ENCODE data around the gene ALDH1L1. TPM values are rescaled to one million over a fixed set of nuclear protein-coding genes. Genes with fewer than 3 reads are reported as not detected.
A peak's percentile ranks its signal among the peaks of the same experiment; 100 is the strongest.

The ALDH1L1 gene
- total RNA-seq, 2 experiments from 2014 or later = not detected

- peak in 1 of 14 experiments; percentile 20 for DNase-seq
- H3K4me3 ChIP-seq (ENCODE audit: low read length) = no peak overlapping the region
- H3K4me1 Mint-ChIP-seq (ENCODE audit: low read depth) = no peaks in the 10 kb centered on the region
- no peak overlapping the region for H3K4me3 Mint-ChIP-seq
- H3K36me3 ChIP-seq (ENCODE audit: insufficient read depth, low read length) = no peaks in the 10 kb centered on the region
- POLR2A ChIA-PET = no interaction called here
- H3K9me3 ChIP-seq (ENCODE audit: control insufficient read depth in 1 of 2, insufficient read depth in 1 of 2, low read length in 2 of 2) = peaks cover 0 to 5% of the 10 kb centered on the region in 2 experiments
- ATAC-seq (ENCODE audit: poor library complexity) = no peak
- peaks cover 0 to 7% of the 10 kb centered on the region in 2 experiments for H3K27me3 ChIP-seq (ENCODE audit: control insufficient read depth in 1 of 2, insufficient read depth in 2 of 2, low read length in 2 of 2)
- peaks cover 4% of the 10 kb centered on the region for H3K4me1 ChIP-seq (ENCODE audit: insufficient read depth, low read length)
- intact Hi-C loops (cut with DNase I, micrococcal nuclease) = loop anchor here (10.0 kb wide), 2 partner anchors 253 to 1413 kb away; no protein-coding TSS in a partner anchor
- H3K36me3 Mint-ChIP-seq (ENCODE audit: low read depth) = no peaks in the 10 kb centered on the region
- TF ChIP-seq CTCF (IDR thresholded peaks at IDR 0.05) = no peak
- H3K27me3 Mint-ChIP-seq = peaks cover 18% of the 10 kb centered on the region
- no peak overlapping the region for H3K27ac Mint-ChIP-seq
- CTCF ChIA-PET = no interaction called here
- H3K27ac ChIP-seq (ENCODE audit: low read depth in 1 of 2, low read length in 2 of 2) = no peak overlapping the region
- H3K9me3 Mint-ChIP-seq = no peaks in the 10 kb centered on the region
These were observed 48.3 kb downstream of the ALDH1L1 start for GRCh38 chr3:126131881-126132750.

GRCh38 chr3:126130981-126131745 is 49.2 kb downstream of the ALDH1L1 start:
- no peak overlapping the region for H3K27ac ChIP-seq (ENCODE audit: low read depth in 1 of 2, low read length in 2 of 2)
- Mint-ChIP-seq H3K4me3 (no peak overlapping the region), H3K4me1 (ENCODE audit: low read depth) (no peaks in the 10 kb centered on the region), H3K9me3 (no peaks in the 10 kb centered on the region), H3K36me3 (ENCODE audit: low read depth) (no peaks in the 10 kb centered on the region), H3K27ac (no peak overlapping the region), H3K27me3 (peaks cover 15% of the 10 kb centered on the region)
- no peaks in the 10 kb centered on the region for H3K36me3 ChIP-seq (ENCODE audit: insufficient read depth, low read length)
- H3K9me3 ChIP-seq (ENCODE audit: control insufficient read depth in 1 of 2, insufficient read depth in 1 of 2, low read length in 2 of 2) = peaks cover 0 to 5% of the 10 kb centered on the region in 2 experiments
- ATAC-seq (ENCODE audit: poor library complexity) = no peak
- DNase-seq = peak in 1 of 14 experiments; percentile 23
- ChIA-PET CTCF (no interaction called here), POLR2A (no interaction called here)
- no peaks in the 10 kb centered on the region for H3K27me3 ChIP-seq (ENCODE audit: control insufficient read depth in 1 of 2, insufficient read depth in 2 of 2, low read length in 2 of 2)
- peaks cover 4% of the 10 kb centered on the region for H3K4me1 ChIP-seq (ENCODE audit: insufficient read depth, low read length)
- TF ChIP-seq CTCF (IDR thresholded peaks at IDR 0.05) = no peak
- H3K4me3 ChIP-seq (ENCODE audit: low read length) = no peak overlapping the region
- intact Hi-C loops (cut with DNase I, micrococcal nuclease) = loop anchor here (10.0 kb wide), 2 partner anchors 254 to 1414 kb away; no protein-coding TSS in a partner anchor

GRCh38 chr3:126130081-126130855 is 50.1 kb downstream of the ALDH1L1 start:
- Histone ChIP-seq H3K9me3 (ENCODE audit: control insufficient read depth in 1 of 2, insufficient read depth in 1 of 2, low read length in 2 of 2) (peaks cover 0 to 5% of the 10 kb centered on the region in 2 experiments), H3K4me3 (ENCODE audit: low read length) (no peak overlapping the region), H3K27me3 (ENCODE audit: control insufficient read depth in 1 of 2, insufficient read depth in 2 of 2, low read length in 2 of 2) (no peaks in the 10 kb centered on the region), H3K4me1 (ENCODE audit: insufficient read depth, low read length) (peaks cover 4% of the 10 kb centered on the region), H3K36me3 (ENCODE audit: insufficient read depth, low read length) (no peaks in the 10 kb centered on the region), H3K27ac (ENCODE audit: low read depth in 1 of 2, low read length in 2 of 2) (no peak overlapping the region)
- H3K27me3 Mint-ChIP-seq = peaks cover 12% of the 10 kb centered on the region
- no peaks in the 10 kb centered on the region for H3K9me3 Mint-ChIP-seq
- ChIA-PET POLR2A (no interaction called here), CTCF (no interaction called here)
- intact Hi-C loops (cut with DNase I, micrococcal nuclease) = loop anchor here (10.0 kb wide), 2 partner anchors 255 to 1415 kb away; no protein-coding TSS in a partner anchor
- H3K4me1 Mint-ChIP-seq (ENCODE audit: low read depth) = no peaks in the 10 kb centered on the region
- no peak overlapping the region for H3K27ac Mint-ChIP-seq
- H3K36me3 Mint-ChIP-seq (ENCODE audit: low read depth) = no peaks in the 10 kb centered on the region
- DNase-seq (peak in 1 of 14 experiments; percentile 27), ATAC-seq (ENCODE audit: poor library complexity) (no peak)
- no peak for TF ChIP-seq CTCF (IDR thresholded peaks at IDR 0.05)
- no peak overlapping the region for H3K4me3 Mint-ChIP-seq

Data from CD4-positive, alpha-beta T cell (primary cell).